Activated CD4-positive, alpha-beta T cell treated with anti-CD3 and anti-CD28 coated beads, Interleukin-2, amount 10 ng/mL, durations not matched to agents 24 days and 14 days (primary cell): ENCODE measurements around the gene CABP1. TPM values are rescaled to one million over a fixed set of nuclear protein-coding genes. Genes with fewer than 3 reads are reported as not detected.
"Not testable (repeated sequence)": the region's sequence is repeated elsewhere in the genome, so short reads cannot be mapped to it uniquely, and the experiment has no call there.

ENCODE experiments used
- DNase-seq: peaks from one replicate; pipeline ENCODE4 v3.0.0; 2022
- H3K27ac Mint-ChIP-seq: one replicate; pipeline ENCODE4 v1.8.0; 2022; ENCODE audit warnings: mild to moderate bottlenecking, mixed read lengths
- H3K27me3 Mint-ChIP-seq: one replicate; pipeline ENCODE4 v1.8.0; 2022; ENCODE audit warnings: mixed read lengths
- H3K36me3 Mint-ChIP-seq: one replicate; pipeline ENCODE4 v1.8.0; 2022; ENCODE audit warnings: low read depth, mild to moderate bottlenecking, mixed read lengths
- H3K4me1 Mint-ChIP-seq: one replicate; pipeline ENCODE4 v1.8.0; 2021; ENCODE audit warnings: mixed read lengths
- H3K4me3 Mint-ChIP-seq: one replicate; pipeline ENCODE4 v1.8.0; 2022; ENCODE audit warnings: mild to moderate bottlenecking, moderate library complexity, mixed read lengths
- H3K9me3 Mint-ChIP-seq: one replicate; pipeline ENCODE4 v1.8.0; 2021; ENCODE audit warnings: mixed read lengths
- intact Hi-C: fragments of 100-400 bp; cut with micrococcal nuclease; formaldehyde crosslinking; loops from one replicate; pipeline ENCODE4 v1.15.1; 2023
- total RNA-seq: library from RNA; stranded (reverse); gene quantifications from 2 replicates; pipeline ENCODE4 v1.2.3, GENCODE V29; 2022

CABP1 gene
- total RNA-seq, 1 donor from 2014 or later, result 0.16 TPM

GRCh38 chr12:120617767-120618166, 22.7 kb upstream of the CABP1 start:
- peaks cover 17% of the 10 kb centered on the region for H3K27me3 Mint-ChIP-seq
- H3K36me3 Mint-ChIP-seq, H3K4me3 Mint-ChIP-seq, intact Hi-C loops, H3K27ac Mint-ChIP-seq, DNase-seq, H3K4me1 Mint-ChIP-seq, H3K9me3 Mint-ChIP-seq: not testable (repeated sequence)

DNA sequence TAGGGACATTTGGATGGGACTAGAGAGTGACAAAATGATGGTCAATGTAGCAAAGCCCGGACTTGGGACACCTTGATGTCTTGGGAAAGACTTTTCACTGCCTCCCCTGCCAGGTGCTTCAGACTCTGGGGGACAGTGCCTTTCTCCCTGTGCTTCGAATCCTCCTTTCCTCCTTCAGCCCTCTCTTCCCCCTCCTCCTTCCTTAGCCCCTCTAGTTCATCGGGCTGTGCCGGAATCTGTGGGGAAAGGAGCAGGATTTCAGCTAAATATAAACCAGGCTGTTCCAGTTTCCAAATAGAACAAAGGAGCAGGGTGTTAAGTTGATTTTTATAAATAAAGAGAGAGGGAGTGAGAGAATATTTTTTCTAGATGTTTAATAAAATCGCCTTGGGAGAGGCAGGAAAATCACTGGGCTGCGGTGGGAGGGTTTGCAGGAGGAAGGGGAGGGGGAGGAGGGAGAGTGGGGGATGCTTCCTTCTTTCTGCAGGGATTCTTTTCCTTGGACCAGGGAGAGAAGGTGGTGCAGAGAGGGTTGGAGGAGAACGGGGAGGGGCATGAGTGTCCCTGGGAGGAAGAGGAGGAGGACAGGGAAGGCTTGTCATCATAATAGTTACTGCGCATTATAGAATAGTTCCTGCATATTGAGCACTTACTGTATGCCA, 21.3 kb upstream of the CABP1 start:
- Mint-ChIP-seq H3K27me3 (peaks cover 17% of the 10 kb centered on the region), H3K27ac (no peak overlapping the region), H3K4me3 (no peak overlapping the region), H3K4me1 (peaks cover 10% of the 10 kb centered on the region), H3K9me3 (no peaks in the 10 kb centered on the region), H3K36me3 (no peaks in the 10 kb centered on the region)
- no peak for DNase-seq
- intact Hi-C loops, result no loop called here

- Mint-ChIP-seq H3K36me3 (no peaks in the 10 kb centered on the region), H3K4me1 (peaks cover 2% of the 10 kb centered on the region), H3K27me3 (peaks cover 17% of the 10 kb centered on the region), H3K27ac (no peak overlapping the region), H3K4me3 (no peak overlapping the region), H3K9me3 (no peaks in the 10 kb centered on the region)
- intact Hi-C loops, result no loop called here
- DNase-seq, result no peak
Observed at GRCh38 chr12:120620624-120621023, 19.8 kb upstream of the CABP1 start.

GRCh38 chr12:120625557-120626419, 14.6 kb upstream of the CABP1 start:
- intact Hi-C loops, result no loop called here
- Mint-ChIP-seq H3K9me3 (no peaks in the 10 kb centered on the region), H3K27me3 (peaks cover 2% of the 10 kb centered on the region), H3K4me1 (no peaks in the 10 kb centered on the region), H3K27ac (no peak overlapping the region), H3K4me3 (no peak overlapping the region), H3K36me3 (no peaks in the 10 kb centered on the region)
- peak; percentile 61 for DNase-seq

- peaks cover 4% of the 10 kb centered on the region for H3K27me3 Mint-ChIP-seq
- no peaks in the 10 kb centered on the region for H3K9me3 Mint-ChIP-seq
- H3K36me3 Mint-ChIP-seq, result no peaks in the 10 kb centered on the region
- no peak overlapping the region for H3K27ac Mint-ChIP-seq
- no peak for DNase-seq
- intact Hi-C loops, result no loop called here
- H3K4me1 Mint-ChIP-seq, result no peaks in the 10 kb centered on the region
- H3K4me3 Mint-ChIP-seq, result no peak overlapping the region
Observed at GRCh38 chr12:120628919-120629318, 11.5 kb upstream of the CABP1 start.

GRCh38 chr12:120630104-120630892, 10.1 kb upstream of the CABP1 start:
- no peak overlapping the region for H3K27ac Mint-ChIP-seq
- no peaks in the 10 kb centered on the region for H3K36me3 Mint-ChIP-seq
- peaks cover 11% of the 10 kb centered on the region for H3K27me3 Mint-ChIP-seq
- H3K4me1 Mint-ChIP-seq, result no peaks in the 10 kb centered on the region
- no peak overlapping the region for H3K4me3 Mint-ChIP-seq
- no peaks in the 10 kb centered on the region for H3K9me3 Mint-ChIP-seq
- DNase-seq, result no peak
- intact Hi-C loops, result no loop called here

DNA sequence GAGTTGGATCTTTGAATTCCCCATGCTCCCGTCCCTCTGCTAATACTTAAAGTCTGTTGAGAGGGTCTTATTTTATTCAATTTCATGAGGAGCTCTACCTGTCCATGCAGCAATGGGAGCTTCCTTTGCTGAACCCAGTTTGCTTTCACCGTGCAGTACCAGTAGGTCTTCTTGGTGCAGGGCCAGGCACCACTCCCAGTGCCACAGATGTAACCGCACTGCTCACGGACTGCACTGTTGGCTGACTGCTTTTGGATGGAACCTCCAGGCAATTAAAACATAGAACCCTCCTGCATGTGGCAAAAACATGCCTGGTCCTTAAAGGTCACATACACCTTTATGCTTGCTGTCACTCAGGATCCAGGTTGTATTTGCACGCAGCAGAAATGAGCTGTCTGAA, 9.3 kb upstream of the CABP1 start:
- DNase-seq, result no peak
- H3K27me3 Mint-ChIP-seq, result peaks cover 14% of the 10 kb centered on the region
- no peak overlapping the region for H3K27ac Mint-ChIP-seq
- intact Hi-C loops, result no loop called here
- no peaks in the 10 kb centered on the region for H3K36me3 Mint-ChIP-seq
- no peaks in the 10 kb centered on the region for H3K4me1 Mint-ChIP-seq
- H3K4me3 Mint-ChIP-seq, result no peak overlapping the region
- no peaks in the 10 kb centered on the region for H3K9me3 Mint-ChIP-seq

DNA sequence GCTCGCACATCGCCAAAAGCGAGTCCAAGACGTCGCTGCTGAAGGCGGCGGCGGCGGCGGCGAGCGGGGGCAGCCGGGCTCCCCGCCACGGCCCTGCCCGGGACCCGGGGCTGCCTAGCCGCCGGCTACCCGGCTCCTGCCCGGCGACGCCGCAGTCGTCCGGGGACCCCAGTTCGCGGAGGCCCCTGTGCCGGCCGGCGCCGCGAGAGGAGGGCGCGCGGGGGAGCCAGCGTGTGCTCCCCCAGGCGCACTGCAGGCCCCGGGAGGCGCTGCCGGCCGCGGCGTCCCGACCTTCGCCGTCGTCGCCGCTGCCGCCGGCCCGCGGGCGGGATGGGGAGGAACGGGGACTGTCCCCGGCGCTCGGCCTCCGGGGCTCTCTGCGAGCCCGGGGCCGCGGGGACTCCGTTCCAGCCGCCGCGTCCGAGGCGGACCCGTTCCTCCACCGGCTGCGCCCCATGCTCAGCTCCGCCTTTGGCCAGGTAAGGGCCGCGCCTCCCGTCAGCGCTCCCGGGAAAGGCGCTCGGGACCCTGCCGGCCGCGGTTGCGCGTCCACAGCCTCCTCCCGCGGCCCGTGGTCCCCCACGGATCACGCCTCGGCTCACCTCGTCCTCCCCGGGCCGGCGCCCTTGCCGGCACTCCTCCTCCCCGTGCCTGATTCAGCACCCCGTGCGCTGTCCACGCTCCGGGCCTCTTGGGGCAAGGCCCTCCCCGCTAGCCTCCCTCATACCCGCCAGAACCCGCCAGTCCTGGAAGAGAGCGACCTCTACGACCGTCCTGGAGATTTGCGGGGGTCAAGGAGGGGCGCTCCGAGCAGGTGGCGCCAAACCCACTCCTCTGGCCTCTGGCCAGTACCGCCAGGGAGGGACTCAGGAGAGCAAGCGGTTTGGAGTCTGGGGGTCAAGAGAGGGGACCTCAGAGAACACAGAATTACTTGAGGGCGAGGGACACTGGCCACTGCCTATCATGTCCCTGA, 721 bp downstream of the CABP1 start:
- peaks cover 69% of the 10 kb centered on the region for H3K27me3 Mint-ChIP-seq
- DNase-seq, result peak; percentile 89
- peaks cover 9% of the 10 kb centered on the region for H3K4me1 Mint-ChIP-seq

DNA sequence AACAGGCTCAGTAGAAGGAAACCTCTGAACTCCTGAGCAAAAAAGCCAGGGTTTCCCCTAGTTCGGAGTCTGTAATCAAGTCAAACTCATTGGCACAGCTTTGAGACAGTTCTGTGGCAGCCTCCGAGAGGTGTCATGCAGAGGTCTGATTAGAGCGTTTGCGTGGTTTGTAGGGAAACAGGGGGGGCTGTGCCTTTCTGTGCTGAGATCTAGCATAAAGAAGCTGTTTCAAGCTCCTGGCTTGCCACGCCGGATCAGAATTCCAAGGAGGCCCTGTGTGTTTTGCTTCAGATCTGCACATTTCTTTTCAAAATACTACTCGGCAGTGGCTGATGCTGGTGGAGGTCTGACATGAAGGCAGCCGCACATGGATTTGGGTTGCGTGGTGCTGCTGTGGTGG, 1.7 kb downstream of the CABP1 start:
- Mint-ChIP-seq H3K27me3 (peaks cover 67% of the 10 kb centered on the region), H3K4me1 (peaks cover 13% of the 10 kb centered on the region), H3K36me3 (no peaks in the 10 kb centered on the region), H3K9me3 (no peaks in the 10 kb centered on the region), H3K27ac (no peak overlapping the region), H3K4me3 (peak overlapping the region; percentile 23)
- no peak for DNase-seq
- intact Hi-C loops, result no loop called here

More for the DNA sequence above, 721 bp downstream of the CABP1 start:
- H3K36me3 Mint-ChIP-seq, result no peaks in the 10 kb centered on the region
- peak overlapping the region; percentile 80 for H3K4me3 Mint-ChIP-seq
- no peaks in the 10 kb centered on the region for H3K9me3 Mint-ChIP-seq
- intact Hi-C loops, result loop anchor here (1.0 kb wide), 1 partner anchor 8 kb away; no protein-coding TSS in a partner anchor
- H3K27ac Mint-ChIP-seq, result no peak overlapping the region

DNA sequence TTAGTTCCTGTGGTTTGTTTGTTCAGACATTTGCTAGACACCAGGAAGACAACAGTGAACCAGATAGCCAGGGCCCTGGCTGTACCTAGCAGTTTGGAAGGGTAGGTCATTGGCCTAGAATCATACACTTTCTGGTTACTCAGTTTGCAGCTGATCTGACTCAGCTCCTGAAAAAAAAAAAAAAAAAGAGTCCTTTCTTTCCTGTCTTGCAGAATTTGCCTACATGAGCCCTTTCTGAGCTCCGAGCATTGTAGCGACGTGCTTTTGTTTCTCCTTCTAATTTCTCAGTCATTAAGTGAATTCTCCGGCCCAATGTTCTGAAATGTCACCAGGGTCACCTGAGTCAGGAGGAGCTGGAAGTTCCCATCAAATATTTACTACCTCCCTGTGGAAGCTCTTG, 2.4 kb downstream of the CABP1 start:
- peaks cover 62% of the 10 kb centered on the region for H3K27me3 Mint-ChIP-seq
- no peaks in the 10 kb centered on the region for H3K9me3 Mint-ChIP-seq
- no peak overlapping the region for H3K27ac Mint-ChIP-seq
- H3K4me3 Mint-ChIP-seq, result peak overlapping the region; percentile 23
- DNase-seq, result no peak
- no peaks in the 10 kb centered on the region for H3K36me3 Mint-ChIP-seq
- peaks cover 13% of the 10 kb centered on the region for H3K4me1 Mint-ChIP-seq
- intact Hi-C loops, result no loop called here

- DNase-seq, result no peak
- H3K4me3 Mint-ChIP-seq, result no peak overlapping the region
- H3K27me3 Mint-ChIP-seq, result peaks cover 58% of the 10 kb centered on the region
- no peaks in the 10 kb centered on the region for H3K9me3 Mint-ChIP-seq
- H3K36me3 Mint-ChIP-seq, result no peaks in the 10 kb centered on the region
- intact Hi-C loops, result no loop called here
- no peak overlapping the region for H3K27ac Mint-ChIP-seq
- H3K4me1 Mint-ChIP-seq, result peaks cover 13% of the 10 kb centered on the region
Observed at GRCh38 chr12:120643574-120643973, 3.1 kb downstream of the CABP1 start.

DNA sequence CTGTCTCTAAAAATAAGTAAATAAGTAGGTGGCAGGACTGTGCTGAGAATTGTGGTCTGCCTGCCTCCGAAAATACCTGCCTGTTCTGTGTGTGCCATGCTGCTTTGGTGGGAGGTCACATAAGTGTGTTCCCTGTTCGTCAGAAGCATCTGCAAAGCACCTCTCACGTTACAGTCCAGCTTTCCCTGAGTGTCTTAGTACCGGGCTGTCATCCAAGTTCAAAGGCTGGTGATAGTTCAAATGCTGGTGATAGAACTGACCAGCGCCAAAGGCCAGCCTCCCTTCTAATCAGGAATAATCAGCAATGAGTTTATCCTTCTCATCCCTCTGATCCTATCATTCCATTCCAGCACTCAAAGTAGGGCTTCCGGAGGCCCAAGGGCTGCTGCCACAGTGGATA, 5.6 kb downstream of the CABP1 start:
- H3K4me3 Mint-ChIP-seq, result no peak overlapping the region
- no peaks in the 10 kb centered on the region for H3K9me3 Mint-ChIP-seq
- H3K27ac Mint-ChIP-seq, result no peak overlapping the region
- peaks cover 19% of the 10 kb centered on the region for H3K4me1 Mint-ChIP-seq
- intact Hi-C loops, result loop anchor here (2.0 to 5.0 kb wide), 2 partner anchors 319 to 325 kb away; partner anchors contain the start of gene PLA2G1B
- H3K36me3 Mint-ChIP-seq, result no peaks in the 10 kb centered on the region
- no peak for DNase-seq
- peaks cover 65% of the 10 kb centered on the region for H3K27me3 Mint-ChIP-seq

DNA sequence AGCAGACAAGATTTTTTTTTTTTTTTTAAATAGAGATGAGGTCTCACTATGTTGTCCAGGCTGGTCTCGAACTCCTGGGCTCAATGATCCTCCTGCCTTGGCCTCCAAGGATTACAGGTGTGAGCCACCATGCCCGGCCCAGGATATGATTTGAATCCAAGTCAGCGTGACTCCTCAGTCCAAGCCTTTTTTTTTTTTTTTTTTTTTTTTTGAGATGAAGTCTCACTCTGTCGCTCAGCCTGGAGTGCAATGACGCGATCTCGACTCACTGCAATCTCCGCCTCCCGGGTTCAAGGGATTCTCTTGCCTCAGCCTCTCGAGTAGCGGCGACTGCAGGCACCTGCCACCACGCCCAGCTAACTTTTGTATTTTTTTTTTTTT, 6.9 kb downstream of the CABP1 start:
- Mint-ChIP-seq H3K27me3 (peaks cover 65% of the 10 kb centered on the region), H3K4me3 (no peak overlapping the region), H3K27ac (no peak overlapping the region), H3K4me1 (peaks cover 13% of the 10 kb centered on the region), H3K9me3 (no peaks in the 10 kb centered on the region), H3K36me3 (no peaks in the 10 kb centered on the region)
- DNase-seq, result no peak
- intact Hi-C loops, result loop anchor here (1.0 to 5.0 kb wide), 3 partner anchors 67 to 323 kb away; partner anchors contain the start of gene PLA2G1B
